Endothelial cell of umbilical vein (primary cell): Measurements from ENCODE around the gene ATP6V0C. TPM values are rescaled to one million over a fixed set of nuclear protein-coding genes. Genes with fewer than 3 reads are reported as not detected.

Experiments
- BruUV-seq: library from RNA; stranded (reverse); fragments of 400-500 nt; replicated peaks from 2 replicates; lab custom pipeline; 2021; lab: Mats Ljungman, UMichigan
- CTCF ChIA-PET: fragments of 300-600, 350-600 bp; sonication (Branson Sonifier 250); formaldehyde crosslinking; loops from one replicate; lab custom pipeline; 2021; ENCODE audit warnings: antibody characterized with exemption, inconsistent platforms; lab: Charles Lee
- POLR2A ChIA-PET: fragments of 300-600, 350-600 bp; sonication (Branson Sonifier 250); formaldehyde crosslinking; loops from one replicate; lab custom pipeline; 2021; ENCODE audit warnings: antibody characterized with exemption, inconsistent platforms; lab: Charles Lee
- DNase-seq: peaks from one replicate; pipeline ENCODE4 v3.0.0-alpha.2; 2011; ENCODE audit warnings: low read depth, low spot score
- FAIRE-seq: peaks from 2 replicates; lab custom pipeline; 2011; peaks lifted over from hg19 to GRCh38; lab: Jason Lieb, UNC
- H2AFZ ChIP-seq: 2 replicates; pipeline ENCODE4 v1.6.0; 2012; ENCODE audit warnings: low read depth, low read length, control low read depth, inconsistent platforms
- H3K27ac ChIP-seq: 2 replicates; pipeline ENCODE4 v1.5.1; 2011; ENCODE audit warnings: low read depth, mild to moderate bottlenecking, control low read depth, low read length, moderate library complexity; ENCODE audit not compliant: insufficient read depth
- H3K27me3 ChIP-seq, 2 experiments: 2 replicates each; pipeline versions ENCODE4 v1.6.0 to v1.6.1; 2011; ENCODE audit warnings: low read length in 2 of 2, mixed read lengths in 1 of 2; ENCODE audit not compliant: control insufficient read depth in 2 of 2, insufficient read depth in 2 of 2
- H3K36me3 ChIP-seq, 2 experiments: 2 replicates in 1 of 2; 3 replicates in 1 of 2; pipeline ENCODE4 v1.5.1; 2011; ENCODE audit warnings: low read length in 2 of 2, mild to moderate bottlenecking in 1 of 2, moderate library complexity in 1 of 2; ENCODE audit not compliant: control insufficient read depth in 2 of 2, insufficient read depth in 2 of 2; ENCODE audit errors: extremely low read depth in 1 of 2
- H3K4me1 ChIP-seq: 3 replicates; pipeline ENCODE4 v1.5.1; 2011; ENCODE audit warnings: mild to moderate bottlenecking, low read length; ENCODE audit not compliant: control insufficient read depth, insufficient read depth; ENCODE audit errors: extremely low read depth
- H3K4me2 ChIP-seq: 2 replicates; pipeline ENCODE4 v1.6.1; 2011; ENCODE audit warnings: low read length, control low read depth, mixed read lengths; ENCODE audit not compliant: insufficient read depth
- H3K4me3 ChIP-seq, 3 experiments: fragments of 200-600 bp in 1 of 3; sonication (generic), shearing (Covaris generic) in 1 of 3; replicated peaks in 1 of 3; 2 replicates each; pipeline ENCODE4 v1.5.1; 2011 to 2016; ENCODE audit warnings: control low read depth in 3 of 3, low read length in 3 of 3, mild to moderate bottlenecking in 2 of 3, inconsistent platforms in 1 of 3, low read depth in 1 of 3, moderate library complexity in 1 of 3; ENCODE audit not compliant: insufficient read depth in 1 of 3
- H3K79me2 ChIP-seq: 2 replicates; pipeline ENCODE4 v1.6.0; 2012; ENCODE audit warnings: low read length, inconsistent platforms; ENCODE audit not compliant: control insufficient read depth, insufficient read depth
- H3K9ac ChIP-seq: replicated peaks from 2 replicates; pipeline ENCODE3; 2011; ENCODE audit warnings: low read length, control low read depth; ENCODE audit not compliant: insufficient read depth; ENCODE audit errors: extremely low read depth
- H3K9me1 ChIP-seq: replicated peaks from 3 replicates; pipeline ENCODE4 v1.6.0; 2011; ENCODE audit warnings: mild to moderate bottlenecking, low read length; ENCODE audit not compliant: control insufficient read depth, insufficient read depth; ENCODE audit errors: extremely low read depth
- H3K9me3 ChIP-seq: replicated peaks from 2 replicates; pipeline ENCODE4 v1.5.1; 2012; ENCODE audit warnings: low read length, inconsistent platforms; ENCODE audit not compliant: control insufficient read depth, insufficient read depth
- H4K20me1 ChIP-seq: replicated peaks from 2 replicates; pipeline ENCODE3; 2011; ENCODE audit warnings: mild to moderate bottlenecking, low read length; ENCODE audit not compliant: control insufficient read depth, insufficient read depth; ENCODE audit errors: extremely low read depth
- CTCF ChIP-seq, 2 donors: IDR thresholded peaks; 1 replicate in 1 of 2; 2 replicates in 1 of 2; pipeline ENCODE4 v1.5.1; 2011; ENCODE audit warnings: low read length in 2 of 2, mild to moderate bottlenecking in 2 of 2, moderate library complexity in 2 of 2, control low read depth in 1 of 2, inconsistent platforms in 1 of 2, low read depth in 1 of 2; ENCODE audit not compliant: insufficient read depth in 1 of 2; ENCODE audit errors: extremely low read depth in 1 of 2
- EZH2 ChIP-seq: IDR thresholded peaks from 2 replicates; pipeline ENCODE4 v1.6.1; 2012; ENCODE audit warnings: borderline replicate concordance, low read depth, mild to moderate bottlenecking, moderate library complexity, low read length, inconsistent platforms; ENCODE audit not compliant: severe bottlenecking
- FOS ChIP-seq: IDR thresholded peaks from 2 replicates; pipeline ENCODE4 v1.6.1; 2011; ENCODE audit warnings: mild to moderate bottlenecking, low read length, moderate library complexity, borderline replicate concordance; ENCODE audit not compliant: insufficient read depth
- GATA2 ChIP-seq: IDR thresholded peaks from 2 replicates; pipeline ENCODE4 v1.7.0; 2011; ENCODE audit warnings: low read depth, mild to moderate bottlenecking, moderate library complexity, mixed read lengths, low read length; ENCODE audit not compliant: insufficient read length, insufficient read depth
- JUN ChIP-seq: IDR thresholded peaks from 2 replicates; pipeline ENCODE4 v1.6.1; 2011; ENCODE audit warnings: borderline replicate concordance, low read depth; ENCODE audit not compliant: insufficient read length, insufficient read depth
- MAX ChIP-seq: IDR thresholded peaks from 2 replicates; pipeline ENCODE4 v1.6.1; 2011; ENCODE audit not compliant: insufficient read depth, insufficient read length
- MYC ChIP-seq: IDR thresholded peaks from one replicate; pipeline ENCODE4 v1.6.1; 2011; ENCODE audit warnings: mild to moderate bottlenecking, low read depth, low read length
- POLR2A ChIP-seq: IDR thresholded peaks from 2 replicates; pipeline ENCODE4 v1.6.1; 2012; ENCODE audit warnings: low read depth, mild to moderate bottlenecking, control low read depth, low read length
- POLR2AphosphoS5 ChIP-seq: IDR thresholded peaks from 2 replicates; pipeline ENCODE4 v1.6.1; 2012; ENCODE audit warnings: low read depth, mild to moderate bottlenecking, control low read depth, low read length, moderate library complexity; ENCODE audit not compliant: insufficient read depth
- dilution Hi-C: fragments of 300-500 bp; cut with MboI; formaldehyde crosslinking; loops from one replicate; pipeline ENCODE4 v1.15.0; 2019; ENCODE audit warnings: low sequenced_read_pairs; ENCODE audit not compliant: extremely low pct_ligation_motif_present
- intact Hi-C: fragments of 100-400 bp; cut with micrococcal nuclease; formaldehyde crosslinking; loops from one replicate; pipeline ENCODE4 v1.10.0; 2022
- polyA plus RNA-seq, 4 experiments: library from polyadenylated mRNA; depleted of rRNA in 3 of 4; stranded (reverse) in 3 of 4; unstranded in 1 of 4; fragments of >200 nt; gene quantifications; 2 replicates each; pipeline versions ENCODE4 v1.2.1 to v1.2.3, GENCODE V29; 2011 to 2012; ENCODE audit warnings: missing spikeins in 1 of 4
- total RNA-seq: library from RNA; stranded (reverse); gene quantifications from 2 replicates; pipeline ENCODE4 v1.2.3, GENCODE V29; 2021

The ATP6V0C gene
- total and polyA plus RNA-seq, 2 donors (not counting 3 experiments of a cell fraction or from before 2014, with no cell fraction given) = 146 to 194 TPM

- no peak for TF ChIP-seq POLR2A
- TF ChIP-seq MAX = no peak
- TF ChIP-seq FOS = no peak
- no peak for TF ChIP-seq POLR2AphosphoS5
- no peak for TF ChIP-seq EZH2
- no peak for TF ChIP-seq MYC
- TF ChIP-seq JUN = no peak
- TF ChIP-seq GATA2 = no peak
- TF ChIP-seq CTCF (IDR thresholded peaks at IDR 0.05; ENCODE audit: extremely low read depth in 1 of 2, insufficient read depth in 1 of 2, low read depth in 1 of 2, low read length in 2 of 2) = no peak
- intact Hi-C loops = no loop called here
- no peaks in the 10 kb centered on the region for H3K9me1 ChIP-seq
- POLR2A ChIA-PET = no interaction called here
- H3K27me3 ChIP-seq = no peaks in the 10 kb centered on the region
- CTCF ChIA-PET = interaction anchor here (2.4 kb wide), 1 partner anchor 13 kb away, joined by 14 read pairs; no protein-coding TSS in a partner anchor
- H3K36me3 ChIP-seq = no peaks in the 10 kb centered on the region
- dilution Hi-C loops = no loop called here
- H3K79me2 ChIP-seq = peaks cover 6% of the 10 kb centered on the region
- H4K20me1 ChIP-seq = no peaks in the 10 kb centered on the region
- no peaks in the 10 kb centered on the region for H3K4me1 ChIP-seq
- FAIRE-seq (no peak), DNase-seq (no peak)
- H3K9ac ChIP-seq = no peak overlapping the region
- no peak overlapping the region for H3K4me3 ChIP-seq
- H3K4me2 ChIP-seq = no peak overlapping the region
- no peak overlapping the region for H3K27ac ChIP-seq
- H2AFZ ChIP-seq = no peak overlapping the region
- no TSS peak for BruUV-seq
- H3K9me3 ChIP-seq = no peaks in the 10 kb centered on the region
These were observed 25.7 kb upstream of the ATP6V0C start for GRCh38 chr16:2487903-2488531.
